SK-N-MC (cell line): ENCODE results near the gene ZNF175.

ENCODE experiments used
- DNase-seq: peaks from one replicate; pipeline ENCODE4 v3.0.0-alpha.2; 2011; ENCODE audit warnings: low read depth, low spot score
- H3K27ac ChIP-seq: fragments of 200-600 bp; sonication (generic); 2 replicates; pipeline ENCODE4 v1.5.1; 2016; ENCODE audit warnings: mixed run types
- H3K36me3 ChIP-seq: fragments of 200-600 bp; sonication (generic); 2 replicates; pipeline ENCODE4 v1.6.1; 2017; ENCODE audit warnings: antibody characterized with exemption, low read length, mixed read lengths; ENCODE audit not compliant: insufficient read depth
- H3K4me3 ChIP-seq: fragments of 200-600 bp; sonication (generic); 2 replicates; pipeline ENCODE4 v1.5.1; 2016
- H3K9ac ChIP-seq: fragments of 200-600 bp; sonication (generic); 2 replicates; pipeline ENCODE4 v1.8.0; 2017; ENCODE audit warnings: mixed run types, mixed read lengths; ENCODE audit not compliant: insufficient read length
- H3K9me3 ChIP-seq: fragments of 200-600 bp; sonication (generic); 2 replicates; pipeline ENCODE4 v1.6.1; 2017; ENCODE audit warnings: low read depth, mild to moderate bottlenecking, antibody characterized with exemption, low read length, moderate library complexity, mixed read lengths
- EZH2 ChIP-seq: fragments of 200-600 bp; sonication (generic); IDR thresholded peaks from one replicate; pipeline ENCODE4 v1.6.1; 2017; ENCODE audit warnings: antibody characterized with exemption
- FOXP2 ChIP-seq: optimal IDR thresholded peaks from 2 replicates; pipeline ENCODE3; 2011; ENCODE audit warnings: mild to moderate bottlenecking, moderate library complexity; ENCODE audit not compliant: insufficient read depth; ENCODE audit errors: extremely low read length, control extremely low read depth
- POLR2AphosphoS5 ChIP-seq: IDR thresholded peaks from 2 replicates; pipeline ENCODE4 v1.6.1; 2012; ENCODE audit warnings: mild to moderate bottlenecking, low read depth, low read length, borderline replicate concordance

The ZNF175 gene

GRCh38 chr19:51570962-51571575 lies at the start of gene ZNF175:
ZNF175 (plus strand) TSS chr19:51571283; CDS start chr19:51573330, 2,047 bp downstream.
- Histone ChIP-seq H3K9ac (peak within 1 kb of the TSS; percentile 69), H3K4me3 (peak within 1 kb of the TSS; percentile 80), H3K27ac (no peak within 1 kb of the TSS), H3K9me3 (no peaks in the 10 kb centered on the region), H3K36me3 (peaks cover 4% of the 10 kb centered on the region; the same call in 1 of the 2 replicates)
- DNase-seq = peak; percentile 96
- peak; percentile 69 for TF ChIP-seq POLR2AphosphoS5
- no peak for TF ChIP-seq EZH2
- no peak for TF ChIP-seq FOXP2

- H3K4me3 ChIP-seq = no peak overlapping the region
- DNase-seq = no peak
- H3K36me3 ChIP-seq = no peaks in the 10 kb centered on the region
- TF ChIP-seq FOXP2 (no peak), EZH2 (no peak), POLR2AphosphoS5 (no peak)
- H3K27ac ChIP-seq = no peak overlapping the region
- no peak overlapping the region for H3K9ac ChIP-seq
- no peaks in the 10 kb centered on the region for H3K9me3 ChIP-seq
Measured at GRCh38 chr19:51521357-51521756, 49.7 kb upstream of the ZNF175 start.

- no peak for DNase-seq
- H3K9me3 ChIP-seq = no peaks in the 10 kb centered on the region
Measured at GRCh38 chr19:51521781-51522180, 49.3 kb upstream of the ZNF175 start.

DNA sequence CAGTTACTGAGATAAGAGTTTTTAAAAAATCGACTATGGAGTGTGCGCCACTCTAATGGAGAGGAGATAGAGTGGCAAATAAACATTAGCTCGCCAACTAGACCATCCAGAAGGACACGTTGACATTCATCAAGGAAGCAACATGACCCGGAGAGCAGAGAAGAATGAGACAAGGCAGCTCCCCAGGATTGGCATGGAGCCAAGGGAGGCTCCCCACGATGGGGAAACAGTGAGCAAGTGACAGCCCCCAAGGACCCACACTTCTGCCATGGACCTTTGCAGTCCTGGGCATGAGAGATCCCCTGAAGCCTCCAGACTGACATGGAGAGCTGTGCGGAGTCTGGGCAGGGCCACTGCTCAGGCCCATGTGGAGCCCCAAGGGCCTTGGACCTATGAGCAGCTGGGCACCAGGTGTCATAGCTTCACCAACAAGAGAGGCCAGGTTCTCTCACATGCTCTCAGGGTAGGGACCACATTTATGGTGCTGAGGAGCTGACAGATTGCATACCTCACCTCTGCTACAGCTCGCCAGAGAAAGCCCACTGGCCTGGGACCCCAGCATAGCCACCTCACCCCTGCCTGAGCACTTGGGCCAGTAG lies 46.3 kb upstream of the ZNF175 start:
- Histone ChIP-seq H3K9ac (no peak overlapping the region), H3K27ac (no peak overlapping the region), H3K9me3 (no peaks in the 10 kb centered on the region), H3K36me3 (no peaks in the 10 kb centered on the region), H3K4me3 (no peak overlapping the region)
- no peak for TF ChIP-seq EZH2
- TF ChIP-seq POLR2AphosphoS5 = no peak
- TF ChIP-seq FOXP2 = no peak
- no peak for DNase-seq

More at GRCh38 chr19:51521781-51522180, 49.3 kb upstream of the ZNF175 start:
- no peaks in the 10 kb centered on the region for H3K36me3 ChIP-seq
- no peak for TF ChIP-seq FOXP2
- TF ChIP-seq POLR2AphosphoS5 = no peak
- no peak for TF ChIP-seq EZH2
- H3K4me3 ChIP-seq = no peak overlapping the region
- H3K9ac ChIP-seq = no peak overlapping the region
- no peak overlapping the region for H3K27ac ChIP-seq

DNA sequence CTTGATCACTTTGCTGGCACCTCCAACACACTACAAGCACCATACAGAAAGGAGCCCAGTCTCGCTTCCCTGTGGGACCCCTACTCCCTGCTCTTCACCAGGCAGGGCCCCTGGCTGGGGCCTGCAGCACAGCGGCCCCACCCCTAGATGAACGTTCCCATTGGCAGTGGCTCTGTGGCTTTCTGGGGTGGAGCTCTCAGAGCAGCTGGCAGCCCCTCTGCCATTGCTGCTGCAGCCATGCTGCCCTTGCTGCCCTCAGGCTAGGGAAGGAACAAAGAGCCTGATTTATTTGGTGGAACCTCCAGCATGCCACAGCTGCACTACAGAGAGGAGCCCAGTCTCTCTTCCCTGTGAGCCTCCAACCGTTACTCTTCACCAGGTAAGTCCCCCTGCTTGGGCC lies 45.4 kb upstream of the ZNF175 start:
- Histone ChIP-seq H3K27ac (no peak overlapping the region), H3K9ac (no peak overlapping the region), H3K36me3 (no peaks in the 10 kb centered on the region), H3K4me3 (no peak overlapping the region), H3K9me3 (no peaks in the 10 kb centered on the region)
- DNase-seq = no peak
- TF ChIP-seq POLR2AphosphoS5 (no peak), FOXP2 (no peak)

DNA sequence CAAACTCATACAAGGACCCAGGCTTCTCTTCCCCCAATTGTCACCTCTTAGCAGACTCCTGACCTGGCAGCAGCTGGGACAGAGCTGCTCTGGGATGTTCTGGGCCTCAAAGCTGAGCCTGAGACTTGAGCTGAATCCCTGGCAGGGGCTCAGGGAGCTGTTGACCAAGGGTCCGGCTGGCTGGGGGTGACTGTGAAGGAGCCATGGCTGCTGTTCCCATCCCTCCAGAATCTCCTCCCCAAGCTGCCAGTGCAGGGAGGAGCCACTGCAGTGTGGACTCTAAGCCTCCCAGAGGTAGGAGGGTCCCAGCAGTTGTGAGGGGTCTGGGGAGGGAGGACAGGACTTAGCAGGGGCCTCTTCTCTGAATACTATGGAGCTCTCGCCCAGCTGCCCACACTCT lies 41.8 kb upstream of the ZNF175 start:
- Histone ChIP-seq H3K9me3 (no peaks in the 10 kb centered on the region), H3K27ac (no peak overlapping the region), H3K36me3 (no peaks in the 10 kb centered on the region), H3K4me3 (no peak overlapping the region), H3K9ac (no peak overlapping the region)
- DNase-seq = no peak
- TF ChIP-seq EZH2 (no peak), POLR2AphosphoS5 (no peak), FOXP2 (no peak)

GRCh38 chr19:51530616-51531015 lies 40.5 kb upstream of the ZNF175 start:
- no peaks in the 10 kb centered on the region for H3K9me3 ChIP-seq
- no peak for DNase-seq
- TF ChIP-seq EZH2 (no peak), POLR2AphosphoS5 (no peak), FOXP2 (no peak)
- H3K9ac ChIP-seq = no peak overlapping the region
- H3K36me3 ChIP-seq = no peaks in the 10 kb centered on the region
- no peak overlapping the region for H3K27ac ChIP-seq
- no peak overlapping the region for H3K4me3 ChIP-seq

DNA sequence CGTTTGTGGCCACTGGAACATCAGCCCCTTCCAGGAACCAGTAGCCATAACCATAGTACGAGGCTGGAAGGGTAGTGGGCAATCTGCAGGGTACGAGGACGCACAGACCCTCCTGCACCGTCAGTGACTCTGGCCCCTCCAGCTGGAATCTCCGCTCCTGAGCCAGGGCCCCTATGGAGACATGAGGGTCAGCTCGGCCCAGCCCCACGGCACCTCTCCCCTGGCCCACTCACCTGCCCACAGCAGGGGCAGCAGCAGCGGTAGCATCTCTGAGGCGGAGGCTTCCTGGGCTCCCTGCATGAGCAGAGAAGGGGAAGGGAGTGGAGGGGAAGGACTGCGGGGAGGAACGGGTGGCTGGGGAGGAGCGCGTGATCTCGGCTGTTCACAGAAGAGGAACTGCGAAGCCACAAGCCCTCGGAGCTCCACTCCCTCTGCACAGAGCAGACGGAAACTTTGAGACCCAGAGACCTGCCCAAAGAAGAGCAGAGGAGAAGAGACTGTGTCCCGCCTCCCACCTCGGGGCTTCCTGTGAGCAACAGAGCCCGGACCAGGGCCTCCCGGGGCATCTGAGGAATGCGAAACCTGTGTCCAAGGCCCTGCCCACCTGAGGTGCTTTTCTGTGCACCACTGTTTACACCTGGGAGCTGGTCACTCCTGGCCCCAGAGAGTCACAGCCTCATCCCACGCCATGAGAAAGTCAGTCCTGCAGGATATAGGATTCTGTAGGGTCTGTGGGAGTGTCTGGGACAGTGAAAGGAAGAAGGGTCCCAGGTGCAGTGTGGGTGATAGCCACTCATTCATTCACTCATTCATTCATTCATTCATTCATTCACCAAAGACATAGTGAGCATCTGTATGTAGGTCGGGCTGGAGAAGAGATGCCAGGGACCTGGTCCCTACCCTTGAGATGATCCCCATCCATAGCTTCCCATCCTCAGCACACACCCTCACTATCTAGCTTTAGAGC lies 39.5 kb upstream of the ZNF175 start, which contains the start of gene SIGLEC6:
SIGLEC6 (minus strand) TSS at position 322 of the 967 bp plus-strand sequence; CDS start at position 300, 22 bp downstream.
- Histone ChIP-seq H3K4me3 (no peak within 1 kb of the TSS), H3K9ac (no peak within 1 kb of the TSS), H3K9me3 (no peaks in the 10 kb centered on the region), H3K27ac (no peak within 1 kb of the TSS), H3K36me3 (no peaks in the 10 kb centered on the region)
- DNase-seq = no peak
- TF ChIP-seq POLR2AphosphoS5 (no peak), EZH2 (no peak), FOXP2 (no peak)

DNA sequence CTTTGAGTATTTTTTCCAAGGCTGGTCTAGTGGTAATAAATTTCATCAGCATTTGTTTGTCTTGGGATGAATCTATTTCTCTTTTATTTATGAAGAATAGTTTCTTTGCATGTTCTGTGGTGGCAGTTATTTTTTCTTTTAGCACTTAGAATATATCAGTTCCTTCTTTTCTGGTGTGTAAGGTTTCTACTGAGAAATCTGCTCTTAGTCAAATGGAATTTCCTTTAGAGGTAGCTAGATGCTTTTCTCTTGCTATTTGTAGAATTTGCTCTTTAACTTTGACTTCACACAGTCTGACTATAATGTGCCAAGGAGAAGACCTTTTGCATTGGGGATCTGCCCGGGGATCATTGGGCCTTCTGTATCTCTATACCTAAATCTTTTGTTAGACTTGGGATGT lies 35.5 kb upstream of the ZNF175 start:
- Histone ChIP-seq H3K27ac (no peak overlapping the region), H3K9ac (no peak overlapping the region), H3K4me3 (no peak overlapping the region), H3K36me3 (no peaks in the 10 kb centered on the region), H3K9me3 (no peaks in the 10 kb centered on the region)
- no peak for DNase-seq
- TF ChIP-seq EZH2 = no peak
- TF ChIP-seq FOXP2 = no peak
- no peak for TF ChIP-seq POLR2AphosphoS5
